Activated T-cell treated with anti-CD3 and anti-CD28 coated beads, Interleukin-2, amount 50 U/mL, for 24 hours (primary cell): ENCODE data around the gene MYH15.

ENCODE experiments used
- DNase-seq: peaks from one replicate; pipeline ENCODE4 v3.0.0-alpha.2; 2020
- H3K27ac Mint-ChIP-seq: 2 replicates; pipeline ENCODE4 v1.8.0; 2020; ENCODE audit warnings: mild to moderate bottlenecking, mixed read lengths
- H3K27me3 Mint-ChIP-seq: 2 replicates; pipeline ENCODE4 v1.8.0; 2020; ENCODE audit warnings: mixed read lengths
- H3K36me3 Mint-ChIP-seq: 2 replicates; pipeline ENCODE4 v1.8.0; 2020; ENCODE audit warnings: low read depth, mixed read lengths
- H3K4me1 Mint-ChIP-seq: 2 replicates; pipeline ENCODE4 v1.8.0; 2020; ENCODE audit warnings: low read depth, mixed read lengths
- H3K4me3 Mint-ChIP-seq: 2 replicates; pipeline ENCODE4 v1.8.0; 2020; ENCODE audit warnings: mild to moderate bottlenecking, moderate library complexity, mixed read lengths
- H3K9me3 Mint-ChIP-seq: 2 replicates; pipeline ENCODE4 v1.8.0; 2020; ENCODE audit warnings: mixed read lengths

The MYH15 gene

DNA sequence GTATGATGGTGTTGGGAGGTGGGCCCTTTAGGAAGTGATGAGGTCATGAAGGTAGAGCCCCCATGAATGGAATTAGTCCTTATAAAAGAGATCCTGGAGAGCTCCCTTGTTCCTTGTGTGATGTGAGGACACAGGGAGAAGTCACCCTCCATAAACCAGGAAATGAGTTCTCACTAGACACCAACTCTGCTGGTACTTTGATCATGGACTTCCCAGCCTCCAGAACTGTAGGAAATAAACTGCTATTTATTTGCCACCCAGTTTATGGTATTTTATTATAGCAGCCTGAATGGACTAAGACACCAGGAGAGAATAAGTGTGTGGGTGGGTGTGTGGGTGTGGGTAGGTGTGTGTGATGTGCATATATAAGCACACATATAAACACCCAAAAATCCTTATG is 71.9 kb downstream of the MYH15 start:
- H3K9me3 Mint-ChIP-seq, result peaks cover 1% of the 10 kb centered on the region
- no peak overlapping the region for H3K4me3 Mint-ChIP-seq
- no peaks in the 10 kb centered on the region for H3K36me3 Mint-ChIP-seq
- no peak for DNase-seq
- H3K27ac Mint-ChIP-seq, result no peak overlapping the region
- H3K27me3 Mint-ChIP-seq, result no peaks in the 10 kb centered on the region
- H3K4me1 Mint-ChIP-seq, result no peaks in the 10 kb centered on the region

DNA sequence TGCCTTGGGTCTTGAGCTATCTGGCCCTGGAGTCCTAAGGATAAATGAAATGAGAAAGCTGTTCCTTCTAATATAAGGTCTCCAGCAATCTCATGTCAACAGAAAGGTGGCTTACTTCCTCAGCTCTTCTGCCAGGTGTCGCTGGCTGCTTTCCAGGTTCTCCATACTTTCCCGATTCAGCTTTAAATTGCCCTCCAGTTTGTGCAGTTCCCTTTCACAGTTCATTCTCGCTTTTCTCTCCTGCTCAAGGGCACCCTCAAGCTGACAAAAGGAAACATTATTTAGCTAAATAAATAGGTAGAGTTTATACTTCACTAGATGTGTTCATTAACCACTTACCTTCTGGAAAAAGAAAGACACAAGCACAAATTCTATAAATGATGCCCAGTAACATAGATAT is 73.0 kb downstream of the MYH15 start:
- no peaks in the 10 kb centered on the region for H3K27me3 Mint-ChIP-seq
- H3K36me3 Mint-ChIP-seq, result no peaks in the 10 kb centered on the region
- no peak for DNase-seq
- H3K9me3 Mint-ChIP-seq, result peaks cover 8% of the 10 kb centered on the region
- no peaks in the 10 kb centered on the region for H3K4me1 Mint-ChIP-seq
- H3K27ac Mint-ChIP-seq, result no peak overlapping the region
- H3K4me3 Mint-ChIP-seq, result no peak overlapping the region

DNA sequence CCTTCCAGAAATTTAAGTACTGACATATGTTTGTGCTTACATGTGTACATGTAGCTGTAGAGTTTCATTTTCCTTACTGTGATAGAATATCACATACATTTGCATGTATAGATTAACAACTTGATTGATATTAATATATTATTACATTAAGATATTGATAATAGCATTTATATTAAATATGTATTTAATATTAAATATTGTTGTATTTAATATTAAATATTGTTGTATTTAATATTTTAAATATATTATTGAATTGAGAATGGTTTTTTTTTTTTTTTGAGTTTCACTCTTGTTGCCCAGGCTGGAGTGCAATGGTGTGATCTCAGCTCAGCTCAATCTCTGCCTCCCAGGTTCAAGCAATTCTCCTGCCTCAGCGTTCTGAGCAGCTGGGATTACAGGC is 76.5 kb downstream of the MYH15 start:
- peaks cover 8% of the 10 kb centered on the region for H3K9me3 Mint-ChIP-seq
- H3K36me3 Mint-ChIP-seq, result no peaks in the 10 kb centered on the region
- no peak overlapping the region for H3K4me3 Mint-ChIP-seq
- H3K27me3 Mint-ChIP-seq, result no peaks in the 10 kb centered on the region
- H3K4me1 Mint-ChIP-seq, result no peaks in the 10 kb centered on the region
- H3K27ac Mint-ChIP-seq, result no peak overlapping the region
- DNase-seq, result no peak

DNA sequence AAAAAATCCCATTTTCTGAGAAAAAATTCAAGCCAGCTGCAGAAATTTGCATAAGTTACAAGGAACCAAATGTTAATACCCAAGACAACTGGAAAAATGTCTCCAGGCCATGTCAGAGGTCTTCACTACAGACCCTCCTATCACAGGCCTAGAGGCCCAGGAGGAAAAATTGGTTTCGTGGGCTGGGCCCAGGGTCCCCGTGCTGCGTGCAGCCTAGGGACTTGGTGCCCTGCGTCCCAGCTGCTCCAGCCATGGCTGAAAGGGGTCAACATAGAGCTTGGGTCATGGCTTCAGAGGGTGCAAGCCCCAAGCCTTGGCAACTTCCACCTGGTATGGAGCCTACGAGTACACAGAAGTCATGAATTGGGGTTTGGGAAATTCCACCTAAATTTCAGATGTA is 78.0 kb downstream of the MYH15 start:
- H3K27me3 Mint-ChIP-seq, result no peaks in the 10 kb centered on the region
- no peak overlapping the region for H3K27ac Mint-ChIP-seq
- no peak for DNase-seq
- H3K4me1 Mint-ChIP-seq, result no peaks in the 10 kb centered on the region
- H3K9me3 Mint-ChIP-seq, result peaks cover 8% of the 10 kb centered on the region
- no peak overlapping the region for H3K4me3 Mint-ChIP-seq
- no peaks in the 10 kb centered on the region for H3K36me3 Mint-ChIP-seq

DNA sequence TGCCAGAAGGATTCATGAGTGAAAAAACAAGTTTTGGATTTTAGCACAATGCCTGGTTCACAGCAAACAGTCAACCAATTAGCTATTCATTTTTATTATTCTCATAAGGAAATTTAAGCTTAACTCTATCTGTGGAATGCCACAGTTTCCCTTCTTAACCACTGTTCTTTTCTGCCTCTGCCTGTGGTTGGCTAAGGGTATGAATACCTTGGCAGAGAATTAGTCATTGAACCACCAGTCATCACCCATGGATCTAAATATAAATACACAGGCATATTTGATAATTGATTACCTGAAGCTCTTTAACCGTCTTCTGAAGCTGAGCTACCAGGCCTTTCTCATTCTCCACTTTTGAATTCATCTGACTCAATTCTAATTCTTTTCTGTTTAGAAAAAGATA is 79.9 kb downstream of the MYH15 start:
- Mint-ChIP-seq H3K9me3 (peaks cover 8% of the 10 kb centered on the region), H3K27me3 (no peaks in the 10 kb centered on the region), H3K36me3 (no peaks in the 10 kb centered on the region), H3K4me3 (no peak overlapping the region), H3K27ac (no peak overlapping the region), H3K4me1 (peaks cover 1% of the 10 kb centered on the region)
- DNase-seq, result no peak

DNA sequence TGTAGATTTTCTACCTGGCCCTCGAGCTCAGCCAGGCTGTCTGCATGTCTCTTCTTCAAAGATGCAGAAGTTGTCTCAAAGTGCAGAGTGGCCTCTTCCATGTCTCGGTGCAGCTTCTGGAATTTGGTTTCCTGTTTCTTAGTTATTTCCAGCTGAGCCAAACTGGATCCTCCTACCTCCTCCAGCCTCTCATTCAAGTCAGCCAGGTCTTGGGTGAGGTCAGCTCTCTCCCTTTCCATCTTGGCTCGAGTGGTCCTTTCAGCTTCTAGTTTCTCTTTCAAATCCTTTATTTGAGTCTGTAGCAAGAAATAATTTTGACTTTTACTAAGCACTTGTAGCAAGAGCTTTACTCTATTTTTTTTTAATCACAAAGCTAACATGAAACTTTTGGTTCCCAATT is 81.8 kb downstream of the MYH15 start:
- Mint-ChIP-seq H3K4me3 (no peak overlapping the region), H3K9me3 (peaks cover 7% of the 10 kb centered on the region), H3K27me3 (no peaks in the 10 kb centered on the region), H3K27ac (no peak overlapping the region), H3K36me3 (no peaks in the 10 kb centered on the region), H3K4me1 (peaks cover 1% of the 10 kb centered on the region)
- DNase-seq, result no peak

DNA sequence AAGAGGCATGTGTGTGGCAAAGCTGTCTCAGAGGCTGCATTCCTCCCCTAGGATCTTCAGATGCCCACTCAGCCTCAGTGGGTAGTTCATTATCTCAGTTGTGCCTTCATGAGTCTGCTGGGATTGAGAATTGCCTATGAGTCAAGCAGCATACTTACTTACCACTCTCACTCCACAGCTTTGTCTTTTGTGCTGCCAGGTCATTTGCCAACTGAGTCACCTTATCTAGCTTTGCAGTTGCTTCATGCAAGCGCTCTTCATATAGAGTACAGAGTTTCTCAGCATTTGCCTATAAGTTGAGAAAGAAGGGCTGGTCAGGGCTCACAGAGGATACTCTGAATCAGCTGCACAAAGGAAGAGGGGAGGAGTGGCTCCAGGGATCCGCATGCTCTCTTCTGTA is 89.5 kb downstream of the MYH15 start:
- Mint-ChIP-seq H3K4me1 (peaks cover 14% of the 10 kb centered on the region), H3K27ac (no peak overlapping the region), H3K4me3 (no peak overlapping the region), H3K27me3 (peaks cover 6% of the 10 kb centered on the region), H3K36me3 (no peaks in the 10 kb centered on the region), H3K9me3 (no peaks in the 10 kb centered on the region)
- DNase-seq, result no peak

DNA sequence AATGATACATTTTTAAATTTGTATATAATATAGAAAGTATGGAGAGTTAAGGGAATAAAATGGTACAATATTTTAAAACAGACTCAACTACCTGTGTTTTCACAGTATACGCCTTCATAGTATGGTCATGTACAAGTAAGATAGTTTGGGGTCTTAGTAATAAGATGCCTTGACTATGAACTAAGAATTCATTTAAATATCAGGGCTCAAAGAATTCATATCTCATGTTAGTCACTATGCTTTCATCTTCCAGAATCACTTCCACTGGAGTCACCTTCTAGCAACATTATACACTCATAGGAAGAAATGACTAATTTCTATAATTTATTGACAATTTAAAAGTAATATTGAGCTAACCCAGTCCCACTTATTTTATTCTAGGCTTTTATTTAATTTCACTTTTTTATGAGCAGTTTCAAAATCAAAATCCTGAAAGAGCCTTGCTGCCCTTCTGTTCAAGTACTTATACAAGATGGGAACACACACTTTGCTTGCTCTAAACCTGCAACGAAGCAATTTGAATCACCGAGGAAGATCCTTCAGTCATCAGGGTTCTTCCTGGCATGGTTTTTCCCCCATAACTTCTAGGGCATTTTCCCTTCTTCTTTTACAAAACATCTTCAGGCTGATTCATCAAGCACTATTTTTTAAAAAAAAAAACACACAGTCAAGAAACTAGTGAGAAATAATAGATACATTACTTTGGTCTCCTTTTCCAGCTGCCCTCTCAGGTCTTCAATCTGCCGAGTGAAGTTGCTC is 94.1 kb downstream of the MYH15 start:
- no peak for DNase-seq
- Mint-ChIP-seq H3K27me3 (peaks cover 11% of the 10 kb centered on the region), H3K36me3 (no peaks in the 10 kb centered on the region), H3K27ac (peak overlapping the region; percentile 83), H3K4me3 (no peak overlapping the region), H3K9me3 (no peaks in the 10 kb centered on the region), H3K4me1 (peaks cover 22% of the 10 kb centered on the region)

DNA sequence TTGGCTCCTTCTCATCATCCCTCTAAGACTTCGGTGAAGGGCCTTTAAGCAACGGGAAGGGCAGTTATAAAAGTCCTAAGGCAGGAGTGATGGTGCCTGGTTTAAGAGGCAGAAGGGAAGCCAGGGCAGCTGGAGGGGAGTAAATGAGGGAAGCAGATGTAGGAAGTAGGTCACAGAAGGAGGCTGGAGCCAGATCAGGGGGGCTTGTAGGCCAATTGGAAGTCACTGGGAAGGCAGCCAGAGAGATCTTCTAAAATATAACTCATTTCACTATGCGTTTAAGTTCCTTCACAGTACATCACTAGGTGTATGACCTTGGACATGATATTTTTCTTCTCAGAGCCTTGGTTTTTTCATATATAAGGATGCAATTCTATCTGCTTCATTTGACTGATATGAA is 94.7 kb downstream of the MYH15 start:
- H3K27ac Mint-ChIP-seq, result no peak overlapping the region
- H3K36me3 Mint-ChIP-seq, result no peaks in the 10 kb centered on the region
- peaks cover 20% of the 10 kb centered on the region for H3K4me1 Mint-ChIP-seq
- H3K9me3 Mint-ChIP-seq, result no peaks in the 10 kb centered on the region
- peaks cover 11% of the 10 kb centered on the region for H3K27me3 Mint-ChIP-seq
- DNase-seq, result no peak
- no peak overlapping the region for H3K4me3 Mint-ChIP-seq

DNA sequence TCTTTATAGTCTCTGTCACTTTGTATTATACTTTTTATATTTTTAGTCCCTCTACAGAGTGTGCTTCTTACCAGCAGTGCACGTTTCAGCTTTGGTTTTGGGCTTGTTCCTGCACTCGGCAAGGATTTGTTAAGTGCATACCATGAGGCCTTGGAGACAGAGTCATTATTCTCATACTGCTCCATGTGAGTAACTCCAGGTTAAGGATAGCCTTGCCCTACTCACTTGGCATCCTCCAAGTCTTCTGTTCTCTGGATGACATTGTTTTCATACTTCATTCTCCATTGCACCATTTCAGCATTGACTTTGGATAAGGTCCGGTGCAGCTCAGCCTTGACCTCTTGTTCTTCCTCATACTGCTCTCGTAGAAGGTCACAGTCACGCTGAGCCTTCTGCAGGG is 96.4 kb downstream of the MYH15 start:
- Mint-ChIP-seq H3K27me3 (peaks cover 10% of the 10 kb centered on the region), H3K27ac (no peak overlapping the region), H3K9me3 (no peaks in the 10 kb centered on the region), H3K36me3 (no peaks in the 10 kb centered on the region), H3K4me1 (peaks cover 20% of the 10 kb centered on the region), H3K4me3 (no peak overlapping the region)
- no peak for DNase-seq

DNA sequence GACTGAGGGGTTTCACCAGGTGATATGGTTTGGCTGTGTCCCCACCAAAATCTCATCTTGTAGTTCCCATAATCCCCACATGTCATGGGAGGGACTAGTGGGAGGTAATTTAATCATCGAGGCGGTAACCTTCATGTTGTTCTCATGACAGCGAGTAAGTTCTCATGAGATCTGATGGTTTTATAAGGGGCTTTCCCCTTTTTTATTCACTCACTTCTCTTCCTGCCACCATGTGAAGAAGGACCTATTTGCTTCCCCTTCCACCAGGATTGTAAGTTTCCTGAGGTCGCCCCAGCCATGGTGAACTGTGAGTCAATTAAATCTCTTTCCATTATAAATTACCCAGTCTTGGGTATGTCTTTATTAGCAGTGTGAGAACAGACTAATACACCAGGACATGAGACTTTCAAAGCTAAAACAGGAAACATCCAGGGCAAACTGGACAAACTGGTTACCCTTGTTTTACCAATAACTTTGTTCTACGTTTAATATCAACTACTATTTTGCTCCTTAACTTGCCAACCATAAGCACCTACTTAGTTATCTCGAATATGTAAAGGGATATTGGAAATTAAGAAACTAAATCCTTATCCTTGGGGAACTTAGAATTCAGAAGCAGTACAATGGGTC is 98.2 kb downstream of the MYH15 start:
- peaks cover 5% of the 10 kb centered on the region for H3K27me3 Mint-ChIP-seq
- DNase-seq, result no peak
- no peaks in the 10 kb centered on the region for H3K9me3 Mint-ChIP-seq

DNA sequence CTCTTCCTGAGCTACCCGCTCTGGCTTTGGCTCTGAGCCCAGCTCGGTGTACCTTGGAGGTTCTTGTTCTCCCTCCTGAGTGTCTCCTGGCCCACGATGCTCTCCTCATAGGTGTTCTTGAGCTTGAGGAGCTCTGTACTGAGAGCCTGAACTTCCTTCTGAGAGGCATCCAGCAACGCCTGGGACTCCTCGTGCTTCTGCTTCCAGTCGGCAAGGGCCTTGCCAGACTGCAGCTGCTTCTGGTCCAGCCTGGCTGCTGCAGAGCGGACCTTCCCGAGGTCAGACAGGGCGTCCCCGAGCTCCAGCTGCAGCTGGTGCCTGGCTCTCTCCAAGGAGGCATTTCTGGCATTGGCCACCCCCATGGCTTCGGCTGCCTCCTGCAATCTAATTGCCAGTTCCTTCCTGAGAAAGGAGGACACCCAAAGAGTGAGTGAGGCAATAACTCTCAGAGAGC is 99.8 kb downstream of the MYH15 start:
- Mint-ChIP-seq H3K9me3 (no peaks in the 10 kb centered on the region), H3K36me3 (no peaks in the 10 kb centered on the region), H3K4me3 (no peak overlapping the region), H3K27me3 (peaks cover 5% of the 10 kb centered on the region), H3K27ac (no peak overlapping the region), H3K4me1 (peaks cover 14% of the 10 kb centered on the region)
- DNase-seq, result no peak

More for the DNA sequence above, 98.2 kb downstream of the MYH15 start:
- Mint-ChIP-seq H3K4me3 (no peak overlapping the region), H3K4me1 (peaks cover 21% of the 10 kb centered on the region), H3K36me3 (no peaks in the 10 kb centered on the region), H3K27ac (no peak overlapping the region)

DNA sequence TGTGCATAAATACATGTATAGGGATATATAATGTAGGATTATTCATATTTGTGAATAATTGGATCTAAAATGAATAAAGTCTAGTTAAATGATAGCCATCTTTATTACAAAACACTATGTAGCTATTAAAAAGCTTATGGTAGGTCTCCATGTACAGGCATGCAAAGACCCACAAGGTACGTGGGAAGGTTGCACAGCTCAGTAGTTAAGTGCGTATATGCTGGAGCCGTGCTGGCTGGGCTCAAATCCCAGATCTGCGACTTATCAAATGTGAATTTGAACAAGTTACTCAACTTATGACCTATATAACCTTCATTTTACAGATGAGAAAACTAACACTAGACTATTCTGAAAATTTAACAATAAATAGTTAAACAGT is 100.6 kb downstream of the MYH15 start:
- H3K4me1 Mint-ChIP-seq, result peaks cover 12% of the 10 kb centered on the region
- H3K36me3 Mint-ChIP-seq, result no peaks in the 10 kb centered on the region
- DNase-seq, result no peak
- no peak overlapping the region for H3K27ac Mint-ChIP-seq
- H3K27me3 Mint-ChIP-seq, result peaks cover 5% of the 10 kb centered on the region
- no peaks in the 10 kb centered on the region for H3K9me3 Mint-ChIP-seq
- no peak overlapping the region for H3K4me3 Mint-ChIP-seq

DNA sequence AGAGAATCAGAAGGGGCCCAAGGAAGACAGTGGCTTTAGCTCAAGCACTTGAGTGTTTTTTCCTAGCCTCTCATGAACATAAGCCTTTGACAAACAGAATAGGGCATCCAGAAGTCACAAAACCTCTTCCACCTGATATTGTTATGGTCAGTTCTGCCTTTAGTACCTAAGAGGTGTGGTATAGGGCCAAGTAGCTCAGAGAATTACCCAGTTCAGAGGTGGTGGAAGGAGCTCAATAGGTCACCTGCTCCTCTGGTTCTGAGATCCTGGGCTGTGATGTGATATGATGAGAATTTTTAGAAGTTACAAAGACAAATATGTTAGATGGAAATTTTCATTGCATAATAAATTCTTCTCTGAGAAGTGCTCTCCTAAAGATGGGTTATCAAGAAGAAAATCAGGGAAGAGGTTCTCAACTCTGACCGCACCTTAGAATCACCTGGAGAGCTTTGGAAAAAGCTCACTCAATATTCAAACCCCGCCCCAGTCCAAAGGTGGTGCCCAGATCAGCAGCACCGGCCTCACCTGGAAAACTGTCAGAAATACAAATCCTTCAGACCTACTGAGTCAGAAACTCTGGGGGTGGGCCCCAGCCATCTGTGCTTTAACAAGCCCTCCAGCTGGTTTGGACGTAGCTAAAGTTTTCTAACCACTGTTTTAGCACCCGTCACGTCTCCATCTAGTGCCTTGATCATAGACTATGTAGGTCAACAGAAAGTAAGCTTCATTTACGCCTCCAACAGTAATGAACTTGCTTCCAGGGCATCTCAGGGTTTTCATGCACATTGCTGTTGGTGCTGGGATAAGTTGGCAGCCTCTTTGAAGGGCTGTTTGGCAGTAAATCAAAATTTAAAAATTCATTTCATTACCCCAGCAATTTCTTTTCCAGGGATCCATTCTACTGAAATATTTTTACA is 101.3 kb downstream of the MYH15 start:
- Mint-ChIP-seq H3K27ac (no peak overlapping the region), H3K4me1 (peaks cover 12% of the 10 kb centered on the region), H3K27me3 (peaks cover 5% of the 10 kb centered on the region), H3K9me3 (no peaks in the 10 kb centered on the region), H3K4me3 (no peak overlapping the region), H3K36me3 (no peaks in the 10 kb centered on the region)
- DNase-seq, result no peak

DNA sequence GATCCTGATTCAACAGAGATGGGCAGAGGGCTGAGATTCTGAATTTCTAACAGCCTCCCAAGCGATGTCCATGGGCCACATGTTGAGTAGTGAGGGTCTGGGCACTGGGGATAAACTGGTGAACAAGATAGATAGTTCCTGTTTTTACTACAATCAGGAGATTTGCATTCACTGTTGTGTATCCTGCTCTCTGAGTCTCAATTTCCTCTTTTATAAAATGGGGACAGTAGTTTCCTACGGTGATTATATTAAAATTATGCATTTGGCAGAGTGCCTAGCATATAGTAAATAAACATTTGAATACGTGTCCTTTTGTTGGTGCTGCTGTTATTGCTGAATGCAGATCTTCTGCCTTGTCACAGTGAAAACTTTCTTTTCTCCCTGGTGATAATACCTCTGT is 102.5 kb downstream of the MYH15 start:
- Mint-ChIP-seq H3K27ac (no peak overlapping the region), H3K27me3 (peaks cover 5% of the 10 kb centered on the region), H3K4me1 (peaks cover 12% of the 10 kb centered on the region), H3K4me3 (no peak overlapping the region), H3K36me3 (no peaks in the 10 kb centered on the region), H3K9me3 (no peaks in the 10 kb centered on the region)
- no peak for DNase-seq
